Epithelial cell of prostate (primary cell): ENCODE data around the gene PPP6R3.

Experiments
- DNase-seq: peaks from one replicate; pipeline ENCODE4 v3.0.0-alpha.2; 2011; ENCODE audit warnings: low read depth, low spot score
- H3K27ac ChIP-seq: fragments of 450-650 bp; 2 replicates; pipeline ENCODE4 v1.5.1; 2017; ENCODE audit warnings: mild to moderate bottlenecking

Gene PPP6R3

GRCh38 chr11:68545796-68546195 lies 85.2 kb downstream of the PPP6R3 start:
- no peak for DNase-seq
- H3K27ac ChIP-seq, result no peak overlapping the region

- H3K27ac ChIP-seq, result no peak overlapping the region
- no peak for DNase-seq
Measured at GRCh38 chr11:68546555-68546954, 86.0 kb downstream of the PPP6R3 start.

GRCh38 chr11:68549789-68550484 lies 89.4 kb downstream of the PPP6R3 start:
- DNase-seq, result no peak
- H3K27ac ChIP-seq, result no peak overlapping the region

GRCh38 chr11:68550485-68550817 lies 89.9 kb downstream of the PPP6R3 start:
- no peak for DNase-seq
- H3K27ac ChIP-seq, result no peak overlapping the region

GRCh38 chr11:68551223-68551622 lies 90.7 kb downstream of the PPP6R3 start:
- H3K27ac ChIP-seq, result no peak overlapping the region
- DNase-seq, result no peak

- H3K27ac ChIP-seq, result no peak overlapping the region
- no peak for DNase-seq
Measured at GRCh38 chr11:68551777-68552176, 91.2 kb downstream of the PPP6R3 start.

GRCh38 chr11:68552542-68552941 lies 92.0 kb downstream of the PPP6R3 start:
- H3K27ac ChIP-seq, result no peak overlapping the region
- DNase-seq, result no peak

DNA sequence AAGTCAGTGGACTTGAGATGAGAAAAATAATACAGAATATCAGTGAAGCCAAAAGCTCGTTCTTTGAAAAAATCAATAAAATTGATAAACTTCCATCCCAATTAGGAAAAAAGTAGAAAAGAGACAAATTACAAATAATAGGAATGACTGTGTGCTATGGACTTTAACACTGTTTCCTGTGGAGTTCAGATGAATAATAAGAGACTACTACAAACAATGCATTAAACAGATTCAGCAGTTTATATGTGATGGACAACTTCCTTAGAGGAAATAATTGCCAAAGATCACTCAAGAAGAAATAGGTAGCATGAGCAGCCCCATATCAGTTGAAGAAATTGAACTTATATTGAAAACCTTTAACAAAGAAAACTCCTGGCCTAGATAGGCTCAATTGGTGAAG lies 99.7 kb downstream of the PPP6R3 start:
- no peak for DNase-seq
- no peak overlapping the region for H3K27ac ChIP-seq

DNA sequence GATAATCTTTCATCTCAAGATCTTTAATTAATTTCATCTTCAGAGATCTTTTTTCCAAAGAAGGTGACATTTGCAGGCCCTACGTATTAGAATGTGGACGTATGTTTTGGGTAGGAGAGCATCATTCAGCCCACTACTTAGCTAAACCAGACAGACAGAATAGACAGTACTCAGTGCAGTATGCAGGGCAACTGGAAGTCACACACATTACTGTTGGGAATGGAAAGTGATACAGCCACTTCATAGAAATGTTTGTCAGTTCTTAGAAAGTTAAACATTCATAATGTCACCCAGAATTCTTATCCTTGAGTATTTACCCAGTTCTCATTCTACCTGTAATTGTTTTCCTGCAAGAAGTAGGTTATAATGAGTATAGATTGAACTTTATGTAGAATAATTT lies 102.9 kb downstream of the PPP6R3 start:
- H3K27ac ChIP-seq, result no peak overlapping the region
- no peak for DNase-seq

DNA sequence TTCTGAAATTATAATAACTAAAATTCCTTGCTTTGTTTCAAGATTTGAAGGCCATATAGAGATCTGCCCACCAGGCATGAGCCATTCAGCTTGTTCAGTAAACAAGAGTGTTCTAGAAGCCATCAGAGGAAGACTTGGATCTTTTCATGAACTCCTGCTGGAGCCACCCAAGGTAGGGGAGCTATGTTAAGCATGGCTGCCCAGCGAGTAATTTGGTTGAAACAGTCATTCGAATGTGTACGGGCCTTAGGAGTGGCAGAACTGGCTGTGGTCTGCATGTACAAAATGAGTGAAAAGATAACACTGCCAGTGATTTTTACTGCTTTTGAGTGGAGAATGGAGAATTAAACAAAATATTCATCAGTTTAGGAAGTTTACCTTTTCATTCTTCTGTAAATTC lies 103.7 kb downstream of the PPP6R3 start:
- DNase-seq, result no peak
- H3K27ac ChIP-seq, result no peak overlapping the region

- no peak for DNase-seq
- no peak overlapping the region for H3K27ac ChIP-seq
Measured at GRCh38 chr11:68565768-68566167, 105.2 kb downstream of the PPP6R3 start.

DNA sequence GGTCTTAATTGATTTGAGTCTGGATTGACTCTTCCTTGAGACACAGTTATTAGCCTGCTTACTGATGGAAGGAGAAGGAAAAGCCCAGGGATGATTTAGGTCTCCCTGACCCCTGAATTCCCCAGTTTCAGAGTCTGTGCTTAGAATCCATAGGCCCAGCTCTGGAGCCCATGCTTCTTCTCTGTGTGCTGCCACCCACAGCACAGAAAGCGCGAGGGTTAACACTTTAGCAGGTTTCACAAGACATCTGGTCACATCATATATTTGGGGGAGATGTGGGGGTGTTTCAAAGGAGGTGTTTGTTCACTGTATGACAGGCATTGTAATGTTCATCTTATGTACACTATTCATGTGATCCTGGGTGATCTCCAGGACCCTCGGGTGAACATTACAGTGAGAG lies 107.0 kb downstream of the PPP6R3 start:
- DNase-seq, result no peak
- H3K27ac ChIP-seq, result no peak overlapping the region

DNA sequence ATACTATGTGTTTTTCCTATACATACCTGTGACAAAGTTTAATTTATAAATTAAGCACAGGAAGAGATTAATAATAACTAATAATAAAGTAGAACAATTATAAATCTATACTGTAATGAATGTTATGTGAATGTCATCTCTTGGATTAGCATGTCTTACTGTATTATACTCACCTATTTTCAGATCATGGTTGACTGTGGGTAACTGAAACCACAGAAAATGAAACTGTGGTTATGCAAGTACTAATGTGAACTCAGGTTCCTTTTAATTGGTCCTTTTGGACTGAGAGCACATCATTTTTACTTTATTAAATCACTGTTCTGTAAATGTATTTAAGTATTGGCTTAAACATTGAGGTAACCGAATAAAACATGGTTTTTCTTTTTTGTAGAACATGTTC lies 108.8 kb downstream of the PPP6R3 start:
- no peak overlapping the region for H3K27ac ChIP-seq
- no peak for DNase-seq

DNA sequence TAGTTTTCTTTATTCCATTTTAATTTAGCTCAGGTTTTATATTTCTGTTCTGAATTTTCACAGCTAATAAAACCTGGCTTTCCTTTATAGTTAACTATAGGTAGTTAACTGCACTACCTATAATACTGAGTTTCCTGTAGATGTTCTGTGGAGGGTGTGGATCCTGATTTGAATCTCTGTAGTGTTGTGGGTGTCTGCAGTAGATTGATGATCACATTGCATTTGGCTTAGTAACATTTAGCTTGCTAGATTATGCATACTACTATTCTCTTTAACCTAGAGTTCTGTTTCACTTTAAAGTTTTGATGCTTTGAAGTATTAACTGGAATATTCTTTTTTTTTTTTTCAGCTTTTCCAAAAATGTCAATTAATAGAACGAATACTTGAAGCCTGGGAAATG lies 110.1 kb downstream of the PPP6R3 start:
- H3K27ac ChIP-seq, result no peak overlapping the region
- DNase-seq, result no peak

DNA sequence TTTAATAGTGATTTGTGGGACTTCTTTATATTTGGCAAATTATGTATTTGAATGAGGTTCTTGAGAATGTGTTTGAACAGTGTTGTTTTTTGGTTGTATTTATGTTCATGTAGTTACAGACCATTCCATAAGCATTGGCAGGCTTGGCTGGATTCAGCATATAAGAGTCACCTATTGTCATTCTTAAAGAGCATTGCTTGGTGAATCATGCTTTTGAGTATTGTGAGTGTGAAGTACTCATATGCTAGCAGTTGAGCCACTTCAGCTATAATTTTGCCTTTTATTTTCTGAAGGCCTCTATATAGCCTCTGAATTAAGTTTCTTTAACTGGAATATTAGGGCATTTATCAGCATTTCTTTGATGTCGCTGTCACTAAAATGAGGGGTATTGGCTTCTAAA lies 113.8 kb downstream of the PPP6R3 start:
- no peak for DNase-seq
- no peak overlapping the region for H3K27ac ChIP-seq

GRCh38 chr11:68575025-68575665 lies 114.6 kb downstream of the PPP6R3 start:
- DNase-seq, result no peak
- no peak overlapping the region for H3K27ac ChIP-seq

GRCh38 chr11:68579455-68579854 lies 118.9 kb downstream of the PPP6R3 start:
- no peak for DNase-seq
- no peak overlapping the region for H3K27ac ChIP-seq

GRCh38 chr11:68581439-68581838 lies 120.9 kb downstream of the PPP6R3 start:
- no peak overlapping the region for H3K27ac ChIP-seq
- DNase-seq, result no peak

GRCh38 chr11:68581901-68582300 lies 121.3 kb downstream of the PPP6R3 start:
- H3K27ac ChIP-seq, result peak overlapping the region; percentile 29
- DNase-seq, result no peak

DNA sequence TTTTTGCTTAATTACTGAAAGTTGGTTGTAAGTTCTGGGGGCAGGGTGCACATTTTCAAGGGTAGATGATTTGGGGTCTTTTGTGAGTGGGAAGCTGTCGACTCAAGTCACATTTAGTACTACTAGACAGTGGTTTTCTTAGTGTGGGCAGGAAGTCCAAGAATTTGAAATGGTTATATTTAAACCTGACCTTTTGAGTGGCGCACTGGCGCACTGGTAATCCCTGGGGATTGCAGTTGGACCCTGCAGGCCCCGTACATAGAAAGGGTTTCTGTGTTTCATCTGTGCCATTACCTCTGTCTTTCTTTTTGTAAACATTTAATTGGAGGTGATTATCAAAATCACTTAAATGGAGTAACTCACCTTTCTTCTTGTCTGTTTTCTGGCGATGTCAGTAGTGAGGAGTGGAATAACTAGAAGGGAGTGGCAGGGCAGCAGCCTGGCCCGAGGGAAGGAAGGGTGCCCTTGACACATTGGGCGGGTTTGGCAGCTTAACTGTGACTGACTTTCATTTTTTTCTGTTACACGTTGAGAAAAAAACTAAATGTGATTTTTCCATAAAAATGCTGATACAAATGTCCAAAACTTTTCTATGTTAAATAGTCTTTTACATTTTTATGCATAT lies 122.0 kb downstream of the PPP6R3 start:
- H3K27ac ChIP-seq, result peak overlapping the region; percentile 29
- DNase-seq, result no peak

DNA sequence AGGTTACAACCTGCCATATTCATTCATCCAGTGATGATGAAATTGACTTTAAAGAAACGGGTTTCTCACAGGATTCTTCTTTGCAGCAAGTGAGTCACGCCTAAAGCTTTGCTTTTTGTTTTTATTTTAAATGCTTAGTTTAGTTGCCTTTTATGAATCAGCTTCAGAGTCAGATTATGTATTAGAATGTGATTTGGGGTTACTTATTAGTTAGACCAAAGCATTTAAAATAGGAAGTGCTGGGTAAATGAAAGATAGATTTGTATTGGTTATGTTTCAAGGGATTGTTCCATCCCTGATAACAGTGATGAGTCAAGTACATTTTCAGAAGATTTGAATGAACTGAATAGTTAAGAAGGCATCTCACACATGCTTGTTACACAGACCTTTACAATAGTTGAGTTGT lies 122.5 kb downstream of the PPP6R3 start:
- H3K27ac ChIP-seq, result peak overlapping the region; percentile 29
- DNase-seq, result no peak

- DNase-seq, result no peak
- H3K27ac ChIP-seq, result no peak overlapping the region
Measured at GRCh38 chr11:68584097-68584496, 123.5 kb downstream of the PPP6R3 start.
